SU-DHL-6 (cell line): ENCODE results near the gene HIVEP3.

Source experiments
- H2AFZ ChIP-seq: fragments of 200-600 bp; sonication (generic); 2 replicates; pipeline ENCODE4 v1.6.1; 2014; ENCODE audit warnings: low read depth, mild to moderate bottlenecking, moderate library complexity, mixed read lengths, antibody characterized with exemption, low read length; ENCODE audit not compliant: severe bottlenecking
- H3F3A ChIP-seq: fragments of 200-600 bp; shearing (Covaris generic); 2 replicates; pipeline ENCODE4 v1.6.0; 2016; ENCODE audit warnings: antibody characterized with exemption, mild to moderate bottlenecking; ENCODE audit not compliant: insufficient read depth
- H3K27ac ChIP-seq: fragments of 200-600 bp; sonication (generic); 2 replicates; pipeline ENCODE4 v1.5.1; 2016; ENCODE audit warnings: low read depth, mild to moderate bottlenecking, low read length, moderate library complexity, mixed read lengths
- H3K27me3 ChIP-seq: fragments of 200-600 bp; sonication (generic), shearing (Covaris generic); 2 replicates; pipeline ENCODE4 v1.6.0; 2014; ENCODE audit warnings: mild to moderate bottlenecking, low read length
- H3K36me3 ChIP-seq: fragments of 200-600 bp; sonication (generic); 2 replicates; pipeline ENCODE4 v1.6.1; 2014; ENCODE audit warnings: mild to moderate bottlenecking, low read length, mixed read lengths
- H3K4me2 ChIP-seq: fragments of 300-600, 200-600 bp; shearing (Covaris generic), sonication (generic); 2 replicates; pipeline ENCODE4 v1.6.0; 2014; ENCODE audit warnings: low read length, low read depth, mild to moderate bottlenecking; ENCODE audit not compliant: poor library complexity, severe bottlenecking
- H3K4me3 ChIP-seq: fragments of 200-600 bp; sonication (generic); 2 replicates; pipeline ENCODE4 v1.5.1; 2014; ENCODE audit warnings: antibody characterized with exemption, low read length, mild to moderate bottlenecking, mixed read lengths; ENCODE audit not compliant: insufficient read depth, poor library complexity, severe bottlenecking
- H3K79me2 ChIP-seq: fragments of 200-600 bp; sonication (generic); 2 replicates; pipeline ENCODE4 v1.6.1; 2014; ENCODE audit warnings: mild to moderate bottlenecking, low read length, moderate library complexity; ENCODE audit not compliant: insufficient read depth
- H3K9ac ChIP-seq: fragments of 200-600 bp; sonication (generic); 2 replicates; pipeline ENCODE4 v1.7.0; 2014; ENCODE audit warnings: mild to moderate bottlenecking, low read length
- H3K9me2 ChIP-seq: fragments of 200-600 bp; sonication (generic); replicated peaks from 2 replicates; pipeline ENCODE4 v1.6.1; 2014; ENCODE audit warnings: low read length; ENCODE audit not compliant: insufficient read depth
- H3K9me3 ChIP-seq: fragments of 200-600 bp; sonication (generic); 2 replicates; pipeline ENCODE4 v1.6.1; 2014; ENCODE audit warnings: low read length, mixed read lengths; ENCODE audit not compliant: insufficient read depth
- H4K20me1 ChIP-seq: fragments of 200-600 bp; sonication (generic); 2 replicates; pipeline ENCODE4 v1.6.1; 2014; ENCODE audit warnings: low read depth, mild to moderate bottlenecking, antibody characterized with exemption, low read length, moderate library complexity, mixed read lengths
- EZH2phosphoT487 ChIP-seq: fragments of 200-600 bp; sonication (generic), shearing (Covaris generic); conservative IDR thresholded peaks from 2 replicates; pipeline ENCODE4 v1.6.1; 2018; ENCODE audit warnings: mild to moderate bottlenecking, antibody characterized with exemption, low read length, moderate library complexity, mixed read lengths
- TF ChIP-seq, protein P1 (sequence below): fragments of 200-600 bp; sonication (generic); IDR thresholded peaks from one replicate; pipeline ENCODE4 v1.5.1; 2017; ENCODE audit warnings: antibody characterized with exemption, mild to moderate bottlenecking, low read length, moderate library complexity; ENCODE audit not compliant: insufficient read depth, poor library complexity, severe bottlenecking

Gene HIVEP3

DNA sequence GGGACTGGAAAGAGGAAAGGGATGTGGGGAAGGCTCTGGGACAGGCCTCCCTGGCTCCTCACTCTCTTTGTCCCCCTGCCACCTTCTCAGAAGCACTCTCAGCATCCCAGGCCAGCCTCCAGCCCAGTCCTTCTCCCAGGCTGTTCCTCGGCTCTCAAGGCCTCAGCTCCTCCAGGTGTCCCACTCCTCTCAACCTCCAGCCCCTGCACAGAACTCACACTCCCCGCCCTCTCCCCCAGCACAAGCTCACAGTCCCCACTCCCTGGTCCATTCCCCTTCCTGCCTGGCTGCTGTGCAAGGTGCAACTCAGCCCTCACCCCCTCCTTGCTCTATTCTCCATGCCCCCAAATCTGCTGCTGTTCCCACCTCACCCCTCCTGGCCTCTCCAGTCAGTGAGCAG lies 185.0 kb downstream of the HIVEP3 start:
- no peak overlapping the region for H3K9ac ChIP-seq
- H2AFZ ChIP-seq = no peak overlapping the region
- no peaks in the 10 kb centered on the region for H4K20me1 ChIP-seq
- H3K9me3 ChIP-seq = no peaks in the 10 kb centered on the region
- no peaks in the 10 kb centered on the region for H3K79me2 ChIP-seq
- H3K4me2 ChIP-seq = no peak overlapping the region
- no peaks in the 10 kb centered on the region for H3K36me3 ChIP-seq
- H3K27me3 ChIP-seq = no peaks in the 10 kb centered on the region
- H3F3A ChIP-seq = no peaks in the 10 kb centered on the region
- no peak overlapping the region for H3K4me3 ChIP-seq
- H3K9me2 ChIP-seq = no peaks in the 10 kb centered on the region
- TF ChIP-seq EZH2phosphoT487 = no peak
- TF ChIP-seq, protein P1, sequence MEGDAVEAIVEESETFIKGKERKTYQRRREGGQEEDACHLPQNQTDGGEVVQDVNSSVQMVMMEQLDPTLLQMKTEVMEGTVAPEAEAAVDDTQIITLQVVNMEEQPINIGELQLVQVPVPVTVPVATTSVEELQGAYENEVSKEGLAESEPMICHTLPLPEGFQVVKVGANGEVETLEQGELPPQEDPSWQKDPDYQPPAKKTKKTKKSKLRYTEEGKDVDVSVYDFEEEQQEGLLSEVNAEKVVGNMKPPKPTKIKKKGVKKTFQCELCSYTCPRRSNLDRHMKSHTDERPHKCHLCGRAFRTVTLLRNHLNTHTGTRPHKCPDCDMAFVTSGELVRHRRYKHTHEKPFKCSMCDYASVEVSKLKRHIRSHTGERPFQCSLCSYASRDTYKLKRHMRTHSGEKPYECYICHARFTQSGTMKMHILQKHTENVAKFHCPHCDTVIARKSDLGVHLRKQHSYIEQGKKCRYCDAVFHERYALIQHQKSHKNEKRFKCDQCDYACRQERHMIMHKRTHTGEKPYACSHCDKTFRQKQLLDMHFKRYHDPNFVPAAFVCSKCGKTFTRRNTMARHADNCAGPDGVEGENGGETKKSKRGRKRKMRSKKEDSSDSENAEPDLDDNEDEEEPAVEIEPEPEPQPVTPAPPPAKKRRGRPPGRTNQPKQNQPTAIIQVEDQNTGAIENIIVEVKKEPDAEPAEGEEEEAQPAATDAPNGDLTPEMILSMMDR = no peak
- H3K27ac ChIP-seq = no peak overlapping the region

DNA sequence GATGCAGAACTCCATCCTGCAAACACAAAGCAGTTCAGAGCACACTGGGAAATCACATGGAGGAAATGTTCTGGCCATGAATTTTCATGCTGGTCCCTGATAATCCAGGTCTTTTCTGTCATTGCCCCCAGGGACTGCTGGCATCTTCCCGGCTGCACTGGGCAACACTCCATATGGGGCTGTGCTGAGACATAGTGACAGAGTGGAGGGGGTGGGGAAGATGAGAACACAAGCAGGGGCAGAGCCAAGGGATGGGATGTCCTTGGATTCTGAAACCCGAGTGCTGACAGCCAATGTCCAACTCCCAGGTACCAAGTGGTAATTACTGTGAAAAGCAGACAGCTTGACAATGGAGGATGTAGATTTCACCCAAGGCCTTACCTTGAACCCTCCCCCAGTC lies 185.7 kb downstream of the HIVEP3 start:
- H3K4me3 ChIP-seq = no peak overlapping the region
- H3K9ac ChIP-seq = no peak overlapping the region
- no peaks in the 10 kb centered on the region for H3K27me3 ChIP-seq
- H3F3A ChIP-seq = peaks cover 6% of the 10 kb centered on the region
- H3K9me2 ChIP-seq = no peaks in the 10 kb centered on the region
- H3K4me2 ChIP-seq = no peak overlapping the region
- no peak for TF ChIP-seq EZH2phosphoT487
- TF ChIP-seq, protein P1 = no peak
- no peaks in the 10 kb centered on the region for H3K9me3 ChIP-seq
- no peak overlapping the region for H2AFZ ChIP-seq
- no peaks in the 10 kb centered on the region for H3K36me3 ChIP-seq
- no peak overlapping the region for H3K27ac ChIP-seq
- no peaks in the 10 kb centered on the region for H4K20me1 ChIP-seq
- H3K79me2 ChIP-seq = no peaks in the 10 kb centered on the region

DNA sequence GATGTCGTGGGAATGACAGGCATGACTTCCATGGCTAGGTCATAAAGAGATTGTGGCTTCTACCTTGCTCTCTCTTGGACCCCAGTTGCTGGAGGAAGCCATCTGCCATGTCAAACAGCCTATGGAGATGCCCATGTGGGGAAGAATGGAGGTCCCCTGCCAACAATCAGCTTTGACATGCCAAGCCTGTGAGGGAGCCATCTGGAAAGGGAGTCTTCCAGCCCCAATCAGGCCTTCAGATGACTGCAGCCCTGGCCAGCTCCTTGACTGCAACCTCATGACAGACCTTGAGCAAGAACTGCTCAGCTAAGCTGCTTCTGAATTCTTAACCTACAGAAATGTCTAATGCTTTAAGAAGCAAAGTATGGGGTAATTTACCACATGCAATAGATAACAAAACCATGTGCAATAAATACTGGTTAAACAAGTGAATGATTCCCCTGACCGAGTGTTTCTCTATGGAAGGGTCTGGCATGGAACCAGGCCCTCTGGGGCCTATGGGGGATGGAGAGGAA lies 187.1 kb downstream of the HIVEP3 start:
- H3K79me2 ChIP-seq = no peaks in the 10 kb centered on the region

More for the DNA sequence above, 187.1 kb downstream of the HIVEP3 start:
- Histone ChIP-seq H3K9me3 (no peaks in the 10 kb centered on the region), H3K4me3 (no peak overlapping the region), H3K27me3 (no peaks in the 10 kb centered on the region), H3K4me2 (no peak overlapping the region), H3K27ac (no peak overlapping the region), H3K36me3 (no peaks in the 10 kb centered on the region), H3K9ac (no peak overlapping the region), H4K20me1 (no peaks in the 10 kb centered on the region), H2AFZ (no peak overlapping the region), H3K9me2 (no peaks in the 10 kb centered on the region), H3F3A (peaks cover 18% of the 10 kb centered on the region)
- TF ChIP-seq, protein P1 = no peak
- no peak for TF ChIP-seq EZH2phosphoT487
